GM10248 (cell line): Measurements from ENCODE around the gene TSPAN18.

Source experiments
- CTCF ChIA-PET: fragments of 300-600 bp; sonication (Branson Sonifier 250); formaldehyde crosslinking; extraction: SDS; loops from one replicate; lab custom pipeline; 2021; ENCODE audit warnings: antibody characterized with exemption; lab: Yijun Ruan, JAX
- POLR2A ChIA-PET: fragments of 350-650 bp; sonication (Branson Sonifier 250); formaldehyde crosslinking; extraction: SDS; loops from one replicate; lab custom pipeline; 2020; ENCODE audit warnings: antibody characterized with exemption; lab: Yijun Ruan, JAX
- DNase-seq: peaks from one replicate; pipeline ENCODE4 v3.0.0; 2012; ENCODE audit errors: extremely low spot score
- TF ChIP-seq, protein P1 (sequence below): IDR thresholded peaks from 2 replicates; pipeline ENCODE4 v1.5.1; 2012; ENCODE audit warnings: mild to moderate bottlenecking, low read depth; ENCODE audit errors: extremely low read depth, missing control alignments, control extremely low read depth

TSPAN18 gene

GRCh38 chr11:44747316-44747715, 20.6 kb downstream of the TSPAN18 start:
- DNase-seq = no peak
- ChIA-PET POLR2A (no interaction called here), CTCF (interaction anchor here (1.0 to 2.8 kb wide), 6 partner anchors 8 to 164 kb away, joined by 3 to 8 read pairs (median 4); no protein-coding TSS in a partner anchor)
- TF ChIP-seq, protein P1, sequence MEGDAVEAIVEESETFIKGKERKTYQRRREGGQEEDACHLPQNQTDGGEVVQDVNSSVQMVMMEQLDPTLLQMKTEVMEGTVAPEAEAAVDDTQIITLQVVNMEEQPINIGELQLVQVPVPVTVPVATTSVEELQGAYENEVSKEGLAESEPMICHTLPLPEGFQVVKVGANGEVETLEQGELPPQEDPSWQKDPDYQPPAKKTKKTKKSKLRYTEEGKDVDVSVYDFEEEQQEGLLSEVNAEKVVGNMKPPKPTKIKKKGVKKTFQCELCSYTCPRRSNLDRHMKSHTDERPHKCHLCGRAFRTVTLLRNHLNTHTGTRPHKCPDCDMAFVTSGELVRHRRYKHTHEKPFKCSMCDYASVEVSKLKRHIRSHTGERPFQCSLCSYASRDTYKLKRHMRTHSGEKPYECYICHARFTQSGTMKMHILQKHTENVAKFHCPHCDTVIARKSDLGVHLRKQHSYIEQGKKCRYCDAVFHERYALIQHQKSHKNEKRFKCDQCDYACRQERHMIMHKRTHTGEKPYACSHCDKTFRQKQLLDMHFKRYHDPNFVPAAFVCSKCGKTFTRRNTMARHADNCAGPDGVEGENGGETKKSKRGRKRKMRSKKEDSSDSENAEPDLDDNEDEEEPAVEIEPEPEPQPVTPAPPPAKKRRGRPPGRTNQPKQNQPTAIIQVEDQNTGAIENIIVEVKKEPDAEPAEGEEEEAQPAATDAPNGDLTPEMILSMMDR = no peak

DNA sequence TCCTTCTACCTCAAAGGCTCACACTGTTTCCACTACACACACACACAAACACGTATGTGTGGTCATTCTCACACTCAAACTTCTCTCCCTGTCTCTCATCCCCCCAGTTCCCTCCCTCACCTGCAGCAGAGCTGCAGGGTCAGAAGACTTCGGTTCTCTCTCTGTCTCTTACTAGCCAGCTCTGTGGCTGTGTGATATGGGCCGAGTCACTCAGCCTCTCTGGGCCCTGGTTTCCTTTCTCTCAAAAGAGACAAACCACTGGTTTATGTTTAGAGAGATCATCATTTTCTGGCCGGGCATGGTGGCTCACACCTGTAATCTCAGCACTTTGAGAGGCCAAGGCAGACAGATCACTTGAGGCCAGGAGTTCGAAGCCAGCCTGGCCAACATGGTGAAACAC, 21.1 kb downstream of the TSPAN18 start:
- CTCF ChIA-PET = interaction anchor here (2.8 kb wide), 1 partner anchor 11 kb away, joined by 8 read pairs; no protein-coding TSS in a partner anchor
- DNase-seq = no peak
- TF ChIP-seq, protein P1 = no peak
- POLR2A ChIA-PET = no interaction called here

DNA sequence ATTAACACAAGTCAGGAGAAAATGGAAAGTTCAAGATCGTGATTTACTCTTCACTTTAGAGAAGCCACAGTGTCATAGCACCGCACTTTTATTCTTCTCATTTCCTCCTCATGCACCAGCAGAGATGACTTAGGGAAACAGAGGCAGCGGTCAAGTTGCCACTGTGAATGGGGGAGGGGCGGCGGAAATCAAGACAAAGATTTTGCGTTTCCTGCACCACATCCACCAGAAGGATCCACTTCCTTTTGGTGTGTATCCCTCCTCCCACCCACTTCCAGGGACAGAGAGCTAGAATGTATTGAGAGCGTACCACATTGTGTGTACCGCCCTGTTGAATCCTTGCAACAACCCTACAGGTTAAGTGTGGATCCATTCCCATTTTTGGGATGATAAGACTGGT, 21.8 kb downstream of the TSPAN18 start:
- DNase-seq = no peak
- ChIA-PET CTCF (no interaction called here), POLR2A (no interaction called here)
- TF ChIP-seq, protein P1 = no peak

DNA sequence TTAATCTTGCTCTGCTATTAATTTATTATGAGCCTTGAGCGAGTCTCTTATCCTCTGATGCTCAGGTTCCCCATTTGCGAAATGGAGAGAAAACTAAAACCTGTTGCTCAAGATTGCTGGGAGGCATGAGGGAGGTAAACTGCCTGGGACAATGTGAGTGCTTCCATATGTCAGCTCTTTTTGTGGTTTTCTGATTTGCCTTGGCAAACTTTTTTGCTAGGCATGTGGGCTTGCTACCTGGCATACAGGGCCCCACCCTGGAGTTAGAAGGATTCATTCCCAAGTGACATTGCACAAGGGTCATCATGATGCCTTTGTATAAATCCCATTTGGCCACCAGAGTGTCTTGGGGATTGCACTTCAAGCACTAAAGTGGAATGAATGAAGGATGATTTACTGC, 22.4 kb downstream of the TSPAN18 start:
- TF ChIP-seq, protein P1 = no peak
- ChIA-PET CTCF (no interaction called here), POLR2A (no interaction called here)
- DNase-seq = no peak

- ChIA-PET POLR2A (no interaction called here), CTCF (interaction anchor here (1.1 kb wide), 1 partner anchor 23 kb away, joined by 5 read pairs; no protein-coding TSS in a partner anchor)
- DNase-seq = no peak
- TF ChIP-seq, protein P1 = no peak
Measured at GRCh38 chr11:44750551-44751465, 24.0 kb downstream of the TSPAN18 start.

DNA sequence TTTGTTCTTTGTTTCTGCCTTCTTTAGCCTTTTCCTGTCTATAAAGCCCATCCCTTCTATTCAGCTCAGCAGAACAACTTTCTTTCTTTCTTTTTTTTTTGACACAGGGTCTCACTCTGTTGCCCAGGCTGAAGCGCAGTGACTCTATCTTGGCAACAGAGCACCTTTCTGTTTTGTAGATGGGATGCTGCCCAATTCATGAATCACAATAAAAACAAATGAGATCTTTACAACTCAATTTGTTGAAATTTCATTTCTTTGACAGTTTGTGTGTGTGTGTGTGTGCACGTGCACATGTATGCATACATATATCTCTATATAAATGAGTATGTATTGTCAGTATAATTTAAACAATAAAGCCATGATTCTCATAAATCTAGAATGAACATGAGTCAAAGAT, 25.5 kb downstream of the TSPAN18 start:
- TF ChIP-seq, protein P1 = no peak
- CTCF ChIA-PET = interaction anchor here (1.8 kb wide), 1 partner anchor 14 kb away, joined by 5 read pairs; no protein-coding TSS in a partner anchor
- DNase-seq = no peak
- POLR2A ChIA-PET = no interaction called here
